Suppressor macrophage treated with lipopolysaccharide for 4 hours (primary cell): Measurements from ENCODE around the gene MB21D2.

Source experiments
- DNase-seq: peaks from one replicate; pipeline ENCODE4 v3.0.0-alpha.2; 2020

Gene MB21D2

GRCh38 chr3:192920411-192920810 is 2.8 kb upstream of the MB21D2 start:
- DNase-seq: no peak

GRCh38 chr3:192919901-192920300 is 2.2 kb upstream of the MB21D2 start:
- DNase-seq: peak; percentile 77

GRCh38 chr3:192918275-192918588 is 576 bp upstream of the MB21D2 start:
- DNase-seq: no peak

GRCh38 chr3:192917028-192917403 is 640 bp downstream of the MB21D2 start:
- peak; percentile 81 for DNase-seq

- DNase-seq: no peak
Observed at GRCh38 chr3:192916371-192917027, 1.2 kb downstream of the MB21D2 start.

- peak; percentile 86 for DNase-seq
Observed at GRCh38 chr3:192915722-192916121, 1.9 kb downstream of the MB21D2 start.

GRCh38 chr3:192915304-192915703 is 2.4 kb downstream of the MB21D2 start:
- DNase-seq: peak; percentile 27

GRCh38 chr3:192914848-192915247 is 2.8 kb downstream of the MB21D2 start:
- DNase-seq: no peak

GRCh38 chr3:192913540-192913939 is 4.1 kb downstream of the MB21D2 start:
- DNase-seq: no peak

GRCh38 chr3:192911293-192911692 is 6.4 kb downstream of the MB21D2 start:
- no peak for DNase-seq

GRCh38 chr3:192907784-192908183 is 9.9 kb downstream of the MB21D2 start:
- no peak for DNase-seq

- DNase-seq: no peak
Observed at GRCh38 chr3:192906940-192907339, 10.7 kb downstream of the MB21D2 start.

- DNase-seq: no peak
Observed at GRCh38 chr3:192905980-192906678, 11.5 kb downstream of the MB21D2 start.

- DNase-seq: no peak
Observed at GRCh38 chr3:192904632-192905289, 12.9 kb downstream of the MB21D2 start.

- no peak for DNase-seq
Observed at GRCh38 chr3:192902549-192902948, 15.1 kb downstream of the MB21D2 start.

- DNase-seq: peak; percentile 52
Observed at GRCh38 chr3:192901435-192901834, 16.2 kb downstream of the MB21D2 start.

- DNase-seq: peak; percentile 34
Observed at GRCh38 chr3:192899540-192899982, 18.1 kb downstream of the MB21D2 start.

GRCh38 chr3:192897005-192897404 is 20.7 kb downstream of the MB21D2 start:
- no peak for DNase-seq

- no peak for DNase-seq
Observed at GRCh38 chr3:192896208-192896607, 21.4 kb downstream of the MB21D2 start.

GRCh38 chr3:192894676-192895075 is 23.0 kb downstream of the MB21D2 start:
- no peak for DNase-seq

- DNase-seq: peak; percentile 97
Observed at GRCh38 chr3:192892981-192893700, 24.5 kb downstream of the MB21D2 start.

- DNase-seq: no peak
Observed at GRCh38 chr3:192890347-192891335, 27.0 kb downstream of the MB21D2 start.
